SK-N-SH treated with all-trans-retinoic acid at 6 μM for 48 hours (cell line): Measurements from ENCODE around the gene WFDC5.

Experiments
- ATAC-seq: fragments of 200-7000 bp; cut with Tn5 transposase; 3 replicates; pipeline ENCODE4 v1.9.1; 2020; ENCODE audit warnings: mild to moderate bottlenecking, moderate library complexity
- ARNTL ChIP-seq: fragments of 450-650 bp; formaldehyde crosslinking; IDR thresholded peaks from 2 replicates; pipeline ENCODE4 v1.5.0; 2020; ENCODE audit warnings: low read depth, mild to moderate bottlenecking, moderate library complexity, borderline replicate concordance
- BACH2 ChIP-seq: fragments of 250-450 bp; sonication (Bioruptor Pico); IDR thresholded peaks from 2 replicates; pipeline ENCODE4 v1.9.0; 2021; ENCODE audit warnings: mild to moderate bottlenecking, borderline replicate concordance
- CSDC2 ChIP-seq: fragments of 250-450 bp; sonication (Bioruptor Pico); IDR thresholded peaks from 2 replicates; pipeline ENCODE4 v1.5.0; 2020; ENCODE audit warnings: mild to moderate bottlenecking, moderate library complexity
- ESRRG ChIP-seq: fragments of 250-450 bp; sonication (Bioruptor Pico); IDR thresholded peaks from 2 replicates; pipeline ENCODE4 v1.6.1; 2021; ENCODE audit warnings: mild to moderate bottlenecking
- GLIS3 ChIP-seq: fragments of 250-450 bp; sonication (Bioruptor Pico); IDR thresholded peaks from 2 replicates; pipeline ENCODE4 v1.5.0; 2020; ENCODE audit warnings: mild to moderate bottlenecking, moderate library complexity
- OSR1 ChIP-seq: fragments of 250-450 bp; sonication (Bioruptor Pico); IDR thresholded peaks from 2 replicates; pipeline ENCODE4 v1.8.0; 2022; ENCODE audit warnings: moderate library complexity, mild to moderate bottlenecking, inconsistent platforms
- POU6F1 ChIP-seq: fragments of 250-450 bp; sonication (Bioruptor Pico); IDR thresholded peaks from 2 replicates; pipeline ENCODE4 v1.8.0; 2021; ENCODE audit warnings: low read depth, mild to moderate bottlenecking, moderate library complexity, borderline replicate concordance
- PPARA ChIP-seq: fragments of 250-450 bp; sonication (Bioruptor Pico); IDR thresholded peaks from 2 replicates; pipeline ENCODE4 v1.5.0; 2020; ENCODE audit warnings: mild to moderate bottlenecking, borderline replicate concordance
- RARB ChIP-seq: fragments of 250-450 bp; sonication (Bioruptor Pico); IDR thresholded peaks from 2 replicates; pipeline ENCODE4 v1.8.0; 2021; ENCODE audit warnings: mild to moderate bottlenecking, moderate library complexity
- SNAI2 ChIP-seq: fragments of 250-450 bp; sonication (Bioruptor Pico); IDR thresholded peaks from 2 replicates; pipeline ENCODE4 v1.5.0; 2020; ENCODE audit warnings: mild to moderate bottlenecking, moderate library complexity
- TCF4 ChIP-seq: fragments of 250-450 bp; sonication (Bioruptor Pico); IDR thresholded peaks from 2 replicates; pipeline ENCODE4 v1.8.0; 2021; ENCODE audit warnings: mild to moderate bottlenecking, moderate library complexity, borderline replicate concordance
- TOX ChIP-seq: fragments of 250-450 bp; sonication (Bioruptor Pico); IDR thresholded peaks from 2 replicates; pipeline ENCODE4 v1.8.0; 2021; ENCODE audit warnings: mild to moderate bottlenecking, moderate library complexity, borderline replicate concordance
- ZC3H10 ChIP-seq: fragments of 250-450 bp; sonication (Bioruptor Pico); IDR thresholded peaks from 2 replicates; pipeline ENCODE4 v1.5.1; 2021; ENCODE audit warnings: mild to moderate bottlenecking, moderate library complexity
- ZFP3 ChIP-seq: fragments of 250-450 bp; sonication (Bioruptor Pico); IDR thresholded peaks from 2 replicates; pipeline ENCODE4 v1.5.0; 2020; ENCODE audit warnings: mild to moderate bottlenecking, moderate library complexity
- ZFP30 ChIP-seq: fragments of 450-650 bp; formaldehyde crosslinking; IDR thresholded peaks from 2 replicates; pipeline ENCODE4 v1.5.0; 2022; ENCODE audit warnings: mild to moderate bottlenecking, moderate library complexity
- ZNF565 ChIP-seq: fragments of 450-650 bp; formaldehyde crosslinking; conservative IDR thresholded peaks from 2 replicates; pipeline ENCODE4 v1.5.0; 2020; ENCODE audit warnings: low read depth, mild to moderate bottlenecking, moderate library complexity
- ZNF70 ChIP-seq: fragments of 450-650 bp; formaldehyde crosslinking; IDR thresholded peaks from 2 replicates; pipeline ENCODE4 v1.5.0; 2020; ENCODE audit warnings: mild to moderate bottlenecking, moderate library complexity
- ZNF8 ChIP-seq: fragments of 450-650 bp; formaldehyde crosslinking; IDR thresholded peaks from 2 replicates; pipeline ENCODE4 v1.5.0; 2020; ENCODE audit warnings: mild to moderate bottlenecking, moderate library complexity
- TF ChIP-seq, protein P1 (sequence below): fragments of 250-450 bp; sonication (Bioruptor Pico); IDR thresholded peaks from 2 replicates; pipeline ENCODE4 v1.5.0; 2020; ENCODE audit warnings: mild to moderate bottlenecking, moderate library complexity
- TF ChIP-seq, protein P2 (sequence below): fragments of 250-450 bp; sonication (Bioruptor Pico); IDR thresholded peaks from 2 replicates; pipeline ENCODE4 v1.8.0; 2020; ENCODE audit warnings: mild to moderate bottlenecking, moderate library complexity, borderline replicate concordance
- TF ChIP-seq, protein P3 (sequence below): fragments of 250-450 bp; sonication (Bioruptor Pico); IDR thresholded peaks from 2 replicates; pipeline ENCODE4 v1.5.1; 2020; ENCODE audit warnings: low read depth, mild to moderate bottlenecking, moderate library complexity
- TF ChIP-seq, protein P4 (sequence below): fragments of 250-450 bp; sonication (Bioruptor Pico); IDR thresholded peaks from 2 replicates; pipeline ENCODE4 v1.5.1; 2021; ENCODE audit warnings: mild to moderate bottlenecking, moderate library complexity

The WFDC5 gene

GRCh38 chr20:45117581-45117980 is 2.6 kb upstream of the WFDC5 start:
- TF ChIP-seq BACH2 (CRISPR knock-in tag) (no peak), ZNF70 (CRISPR knock-in tag) (peak; percentile 43; the same call in 1 of the 2 replicates)
- TF ChIP-seq, all 23 proteins: peak for 1
- ATAC-seq, result no peak

GRCh38 chr20:45115829-45116228 is 855 bp upstream of the WFDC5 start:
- ATAC-seq, result no peak
- TF ChIP-seq ZFP30 (CRISPR knock-in tag) (no peak), ARNTL (CRISPR knock-in tag) (no peak), ZC3H10 (no peak), ZFP3 (no peak), POU6F1 (CRISPR knock-in tag) (no peak)
- TF ChIP-seq, protein P1, sequence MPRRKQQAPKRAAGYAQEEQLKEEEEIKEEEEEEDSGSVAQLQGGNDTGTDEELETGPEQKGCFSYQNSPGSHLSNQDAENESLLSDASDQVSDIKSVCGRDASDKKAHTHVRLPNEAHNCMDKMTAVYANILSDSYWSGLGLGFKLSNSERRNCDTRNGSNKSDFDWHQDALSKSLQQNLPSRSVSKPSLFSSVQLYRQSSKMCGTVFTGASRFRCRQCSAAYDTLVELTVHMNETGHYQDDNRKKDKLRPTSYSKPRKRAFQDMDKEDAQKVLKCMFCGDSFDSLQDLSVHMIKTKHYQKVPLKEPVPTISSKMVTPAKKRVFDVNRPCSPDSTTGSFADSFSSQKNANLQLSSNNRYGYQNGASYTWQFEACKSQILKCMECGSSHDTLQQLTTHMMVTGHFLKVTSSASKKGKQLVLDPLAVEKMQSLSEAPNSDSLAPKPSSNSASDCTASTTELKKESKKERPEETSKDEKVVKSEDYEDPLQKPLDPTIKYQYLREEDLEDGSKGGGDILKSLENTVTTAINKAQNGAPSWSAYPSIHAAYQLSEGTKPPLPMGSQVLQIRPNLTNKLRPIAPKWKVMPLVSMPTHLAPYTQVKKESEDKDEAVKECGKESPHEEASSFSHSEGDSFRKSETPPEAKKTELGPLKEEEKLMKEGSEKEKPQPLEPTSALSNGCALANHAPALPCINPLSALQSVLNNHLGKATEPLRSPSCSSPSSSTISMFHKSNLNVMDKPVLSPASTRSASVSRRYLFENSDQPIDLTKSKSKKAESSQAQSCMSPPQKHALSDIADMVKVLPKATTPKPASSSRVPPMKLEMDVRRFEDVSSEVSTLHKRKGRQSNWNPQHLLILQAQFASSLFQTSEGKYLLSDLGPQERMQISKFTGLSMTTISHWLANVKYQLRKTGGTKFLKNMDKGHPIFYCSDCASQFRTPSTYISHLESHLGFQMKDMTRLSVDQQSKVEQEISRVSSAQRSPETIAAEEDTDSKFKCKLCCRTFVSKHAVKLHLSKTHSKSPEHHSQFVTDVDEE (CRISPR knock-in tag), result no peak
- TF ChIP-seq, protein P2, sequence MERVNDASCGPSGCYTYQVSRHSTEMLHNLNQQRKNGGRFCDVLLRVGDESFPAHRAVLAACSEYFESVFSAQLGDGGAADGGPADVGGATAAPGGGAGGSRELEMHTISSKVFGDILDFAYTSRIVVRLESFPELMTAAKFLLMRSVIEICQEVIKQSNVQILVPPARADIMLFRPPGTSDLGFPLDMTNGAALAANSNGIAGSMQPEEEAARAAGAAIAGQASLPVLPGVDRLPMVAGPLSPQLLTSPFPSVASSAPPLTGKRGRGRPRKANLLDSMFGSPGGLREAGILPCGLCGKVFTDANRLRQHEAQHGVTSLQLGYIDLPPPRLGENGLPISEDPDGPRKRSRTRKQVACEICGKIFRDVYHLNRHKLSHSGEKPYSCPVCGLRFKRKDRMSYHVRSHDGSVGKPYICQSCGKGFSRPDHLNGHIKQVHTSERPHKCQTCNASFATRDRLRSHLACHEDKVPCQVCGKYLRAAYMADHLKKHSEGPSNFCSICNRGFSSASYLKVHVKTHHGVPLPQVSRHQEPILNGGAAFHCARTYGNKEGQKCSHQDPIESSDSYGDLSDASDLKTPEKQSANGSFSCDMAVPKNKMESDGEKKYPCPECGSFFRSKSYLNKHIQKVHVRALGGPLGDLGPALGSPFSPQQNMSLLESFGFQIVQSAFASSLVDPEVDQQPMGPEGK (CRISPR knock-in tag), result no peak
- TF ChIP-seq, all 23 proteins: peak for 0

DNA sequence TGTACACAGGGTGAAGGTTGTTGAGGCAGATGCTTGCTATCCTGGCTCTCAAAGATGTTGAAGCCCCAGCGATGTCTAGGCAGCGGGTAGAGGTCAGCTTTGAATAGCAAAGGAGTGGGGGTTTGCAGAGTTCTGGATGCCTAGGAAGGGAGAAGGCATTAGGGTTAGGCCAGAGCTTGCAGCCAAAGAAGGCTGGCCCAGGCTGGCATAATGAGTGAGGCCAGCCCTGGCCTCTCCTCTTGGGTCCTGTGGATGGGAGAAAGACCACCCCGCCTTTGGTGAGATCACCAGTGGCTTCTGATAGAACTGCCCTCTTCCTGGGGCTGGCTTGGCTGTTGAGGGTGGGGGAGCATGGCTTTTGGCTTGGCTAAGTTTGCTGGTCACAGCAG is 406 bp upstream of the WFDC5 start:
- ATAC-seq, result no peak
- TF ChIP-seq ZNF8 (CRISPR knock-in tag) (no peak), TCF4 (CRISPR knock-in tag) (no peak), ZFP3 (no peak), GLIS3 (CRISPR knock-in tag) (no peak), ZFP30 (CRISPR knock-in tag) (no peak), ESRRG (CRISPR knock-in tag) (no peak), ZNF70 (CRISPR knock-in tag) (no peak), ZC3H10 (no peak), CSDC2 (no peak), ZNF565 (no peak)
- TF ChIP-seq, protein P3, sequence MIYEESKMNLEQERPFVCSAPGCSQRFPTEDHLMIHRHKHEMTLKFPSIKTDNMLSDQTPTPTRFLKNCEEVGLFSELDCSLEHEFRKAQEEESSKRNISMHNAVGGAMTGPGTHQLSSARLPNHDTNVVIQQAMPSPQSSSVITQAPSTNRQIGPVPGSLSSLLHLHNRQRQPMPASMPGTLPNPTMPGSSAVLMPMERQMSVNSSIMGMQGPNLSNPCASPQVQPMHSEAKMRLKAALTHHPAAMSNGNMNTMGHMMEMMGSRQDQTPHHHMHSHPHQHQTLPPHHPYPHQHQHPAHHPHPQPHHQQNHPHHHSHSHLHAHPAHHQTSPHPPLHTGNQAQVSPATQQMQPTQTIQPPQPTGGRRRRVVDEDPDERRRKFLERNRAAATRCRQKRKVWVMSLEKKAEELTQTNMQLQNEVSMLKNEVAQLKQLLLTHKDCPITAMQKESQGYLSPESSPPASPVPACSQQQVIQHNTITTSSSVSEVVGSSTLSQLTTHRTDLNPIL, result no peak
- TF ChIP-seq, protein P1 (CRISPR knock-in tag), result no peak

GRCh38 chr20:45113865-45114264 is 1.1 kb downstream of the WFDC5 start:
- TF ChIP-seq TOX (CRISPR knock-in tag), result no peak
- TF ChIP-seq ZC3H10, result no peak
- TF ChIP-seq, protein P4, sequence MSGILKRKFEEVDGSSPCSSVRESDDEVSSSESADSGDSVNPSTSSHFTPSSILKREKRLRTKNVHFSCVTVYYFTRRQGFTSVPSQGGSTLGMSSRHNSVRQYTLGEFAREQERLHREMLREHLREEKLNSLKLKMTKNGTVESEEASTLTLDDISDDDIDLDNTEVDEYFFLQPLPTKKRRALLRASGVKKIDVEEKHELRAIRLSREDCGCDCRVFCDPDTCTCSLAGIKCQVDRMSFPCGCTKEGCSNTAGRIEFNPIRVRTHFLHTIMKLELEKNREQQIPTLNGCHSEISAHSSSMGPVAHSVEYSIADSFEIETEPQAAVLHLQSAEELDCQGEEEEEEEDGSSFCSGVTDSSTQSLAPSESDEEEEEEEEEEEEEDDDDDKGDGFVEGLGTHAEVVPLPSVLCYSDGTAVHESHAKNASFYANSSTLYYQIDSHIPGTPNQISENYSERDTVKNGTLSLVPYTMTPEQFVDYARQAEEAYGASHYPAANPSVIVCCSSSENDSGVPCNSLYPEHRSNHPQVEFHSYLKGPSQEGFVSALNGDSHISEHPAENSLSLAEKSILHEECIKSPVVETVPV (CRISPR knock-in tag), result no peak
- no peak for TF ChIP-seq SNAI2 (CRISPR knock-in tag)
- no peak for TF ChIP-seq PPARA (CRISPR knock-in tag)
- no peak for TF ChIP-seq OSR1 (CRISPR knock-in tag)
- TF ChIP-seq POU6F1 (CRISPR knock-in tag), result no peak
- no peak for TF ChIP-seq ZFP3
- no peak for TF ChIP-seq RARB (CRISPR knock-in tag)
- TF ChIP-seq BACH2 (CRISPR knock-in tag), result no peak
- no peak for TF ChIP-seq ZNF565
- TF ChIP-seq ZFP30 (CRISPR knock-in tag), result no peak
- ATAC-seq, result no peak
